ENCODE results near the gene RPL22.

The RPL22 gene

DNA sequence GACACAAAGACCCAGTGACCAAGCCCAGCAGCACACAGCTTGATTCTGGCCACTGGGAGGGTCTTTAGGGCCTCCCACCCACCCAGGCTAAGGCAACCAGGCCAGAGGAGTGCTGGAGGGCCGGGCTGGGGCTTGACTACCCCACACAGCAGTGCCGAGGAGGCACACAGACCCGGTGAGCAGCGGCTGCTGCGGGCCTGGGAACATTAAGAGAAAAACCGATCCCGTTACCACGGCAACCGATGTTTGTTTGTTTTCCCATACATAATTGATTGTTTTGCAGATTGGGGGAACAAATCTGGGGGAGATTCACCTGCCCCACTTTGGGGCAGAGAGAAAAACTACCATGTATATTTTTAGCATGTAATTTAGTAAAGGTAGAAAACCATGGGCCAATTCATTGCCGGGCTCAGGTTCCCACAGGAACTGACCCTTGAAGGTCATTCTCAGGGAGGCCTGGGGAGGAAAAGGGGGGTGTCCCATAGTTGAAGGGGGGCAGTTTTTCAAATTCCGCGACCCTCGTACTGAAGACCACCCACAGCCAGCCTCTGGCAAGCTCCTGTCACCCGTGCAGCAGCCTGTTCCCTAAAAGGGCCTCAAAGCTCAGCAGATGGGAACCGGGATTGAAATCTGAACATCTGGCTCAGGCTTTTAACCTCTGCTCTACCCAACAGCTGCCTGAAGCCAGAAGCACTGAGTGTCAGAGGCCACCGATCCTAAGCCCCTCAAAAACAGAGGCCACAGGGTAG is 54.6 kb downstream of the RPL22 start:
- H4K20me1 ChIP-seq (ENCODE audit: insufficient read depth, low read length) = no peaks in the 10 kb centered on the region
- H3K4me3 ChIP-seq (ENCODE audit: low read length) = no peak overlapping the region
- no peak overlapping the region for H3K4me2 ChIP-seq (ENCODE audit: low read length)
- no peaks in the 10 kb centered on the region for H3K9me3 ChIP-seq (ENCODE audit: insufficient read depth, low read length)
- TF ChIP-seq, protein P1, sequence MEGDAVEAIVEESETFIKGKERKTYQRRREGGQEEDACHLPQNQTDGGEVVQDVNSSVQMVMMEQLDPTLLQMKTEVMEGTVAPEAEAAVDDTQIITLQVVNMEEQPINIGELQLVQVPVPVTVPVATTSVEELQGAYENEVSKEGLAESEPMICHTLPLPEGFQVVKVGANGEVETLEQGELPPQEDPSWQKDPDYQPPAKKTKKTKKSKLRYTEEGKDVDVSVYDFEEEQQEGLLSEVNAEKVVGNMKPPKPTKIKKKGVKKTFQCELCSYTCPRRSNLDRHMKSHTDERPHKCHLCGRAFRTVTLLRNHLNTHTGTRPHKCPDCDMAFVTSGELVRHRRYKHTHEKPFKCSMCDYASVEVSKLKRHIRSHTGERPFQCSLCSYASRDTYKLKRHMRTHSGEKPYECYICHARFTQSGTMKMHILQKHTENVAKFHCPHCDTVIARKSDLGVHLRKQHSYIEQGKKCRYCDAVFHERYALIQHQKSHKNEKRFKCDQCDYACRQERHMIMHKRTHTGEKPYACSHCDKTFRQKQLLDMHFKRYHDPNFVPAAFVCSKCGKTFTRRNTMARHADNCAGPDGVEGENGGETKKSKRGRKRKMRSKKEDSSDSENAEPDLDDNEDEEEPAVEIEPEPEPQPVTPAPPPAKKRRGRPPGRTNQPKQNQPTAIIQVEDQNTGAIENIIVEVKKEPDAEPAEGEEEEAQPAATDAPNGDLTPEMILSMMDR (IDR thresholded peaks at IDR 0.05; ENCODE audit: low read depth, low read length) = no peak
- TF ChIP-seq EZH2phosphoT487 (IDR thresholded peaks at IDR 0.05; ENCODE audit: low read depth) = no peak
- no peak overlapping the region for H3K9ac ChIP-seq (ENCODE audit: low read length)
- no peaks in the 10 kb centered on the region for H3K27me3 ChIP-seq (ENCODE audit: low read depth, low read length)
- H3K79me2 ChIP-seq (ENCODE audit: low read length) = no peaks in the 10 kb centered on the region
- peaks cover 5% of the 10 kb centered on the region for H3K4me1 ChIP-seq (ENCODE audit: low read length)
- no peak overlapping the region for H2AFZ ChIP-seq (ENCODE audit: low read depth, low read length)
- H3K27ac ChIP-seq (ENCODE audit: low read length) = no peak overlapping the region
- no peaks in the 10 kb centered on the region for H3K36me3 ChIP-seq (replicated peaks; ENCODE audit: low read depth, low read length)

DNA sequence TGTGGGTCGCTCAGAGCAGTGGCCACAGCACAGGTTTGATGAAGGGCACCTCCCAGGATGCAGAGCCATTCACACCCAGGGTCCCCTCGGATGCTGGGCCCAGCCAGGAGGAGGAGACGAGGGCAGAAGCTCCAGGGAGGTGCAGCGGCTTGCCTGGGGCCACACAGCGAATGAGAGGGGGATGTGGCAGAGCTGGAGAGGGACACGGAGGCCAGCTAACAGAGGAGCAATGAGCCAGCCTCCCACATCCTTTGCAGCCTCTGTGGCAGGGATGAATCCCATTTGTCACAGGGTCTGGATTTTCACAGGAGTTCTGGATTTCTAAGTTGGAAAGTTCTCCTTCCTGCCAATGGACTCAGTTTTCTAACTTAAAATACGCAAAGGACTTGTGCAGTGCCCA is 55.2 kb downstream of the RPL22 start:
- H3K4me2 ChIP-seq (ENCODE audit: low read length) = no peak overlapping the region
- peaks cover 5% of the 10 kb centered on the region for H3K4me1 ChIP-seq (ENCODE audit: low read length)
- no peaks in the 10 kb centered on the region for H3K79me2 ChIP-seq (ENCODE audit: low read length)
- H3K27ac ChIP-seq (ENCODE audit: low read length) = no peak overlapping the region
- H3K36me3 ChIP-seq (replicated peaks; ENCODE audit: low read depth, low read length) = no peaks in the 10 kb centered on the region
- H3K9ac ChIP-seq (ENCODE audit: low read length) = no peak overlapping the region
- H3K4me3 ChIP-seq (ENCODE audit: low read length) = no peak overlapping the region
- TF ChIP-seq, protein P1 (IDR thresholded peaks at IDR 0.05; ENCODE audit: low read depth, low read length) = no peak
- TF ChIP-seq EZH2phosphoT487 (IDR thresholded peaks at IDR 0.05; ENCODE audit: low read depth) = no peak
- no peaks in the 10 kb centered on the region for H3K9me3 ChIP-seq (ENCODE audit: insufficient read depth, low read length)
- no peaks in the 10 kb centered on the region for H3K27me3 ChIP-seq (ENCODE audit: low read depth, low read length)
- H4K20me1 ChIP-seq (ENCODE audit: insufficient read depth, low read length) = no peaks in the 10 kb centered on the region
- no peak overlapping the region for H2AFZ ChIP-seq (ENCODE audit: low read depth, low read length)

DNA sequence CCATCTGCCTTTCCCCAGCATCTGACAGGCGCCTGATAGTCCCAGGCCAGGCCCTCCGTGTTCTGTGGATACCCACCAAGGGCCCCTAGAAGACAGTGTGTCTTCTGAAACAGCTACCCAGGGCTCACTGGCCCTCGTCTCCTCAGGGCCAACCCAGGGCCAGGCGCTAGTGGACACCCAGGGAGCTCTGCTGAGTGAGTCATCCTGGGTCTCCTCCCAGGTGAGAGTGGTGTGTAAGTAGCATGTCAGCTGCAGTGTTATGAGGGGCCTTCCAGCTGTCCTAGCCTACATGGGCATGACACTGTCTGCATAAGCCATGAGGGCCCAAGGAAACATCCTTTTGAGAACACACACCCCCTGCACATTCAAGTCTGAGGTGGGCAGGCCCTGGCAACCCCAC is 56.0 kb downstream of the RPL22 start:
- no peaks in the 10 kb centered on the region for H4K20me1 ChIP-seq (ENCODE audit: insufficient read depth, low read length)
- TF ChIP-seq, protein P1 (IDR thresholded peaks at IDR 0.05; ENCODE audit: low read depth, low read length) = no peak

DNA sequence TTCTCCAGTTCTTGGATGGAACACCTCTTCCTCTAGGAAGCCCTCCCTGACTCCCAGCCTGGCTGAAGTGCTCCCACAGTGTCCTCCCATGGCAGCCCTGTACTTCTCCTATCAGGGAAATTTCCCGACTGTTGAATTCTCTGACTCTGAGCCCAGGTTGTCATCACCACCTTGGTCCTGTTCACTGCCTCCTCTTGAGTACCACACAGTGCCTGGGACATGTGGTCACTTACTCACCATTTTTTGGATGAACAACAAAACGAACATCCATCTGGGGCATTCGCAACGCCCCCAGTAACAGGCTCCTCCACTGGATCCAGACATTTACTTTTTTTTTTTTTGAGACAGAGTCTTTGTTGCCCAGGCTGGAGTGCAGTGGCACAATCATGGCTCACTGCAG is 56.7 kb downstream of the RPL22 start:
- Histone ChIP-seq H3K79me2 (ENCODE audit: low read length) (no peaks in the 10 kb centered on the region), H3K27me3 (ENCODE audit: low read depth, low read length) (no peaks in the 10 kb centered on the region), H4K20me1 (ENCODE audit: insufficient read depth, low read length) (no peaks in the 10 kb centered on the region), H3K9ac (ENCODE audit: low read length) (no peak overlapping the region), H2AFZ (ENCODE audit: low read depth, low read length) (no peak overlapping the region), H3K9me3 (ENCODE audit: insufficient read depth, low read length) (no peaks in the 10 kb centered on the region), H3K4me1 (ENCODE audit: low read length) (peaks cover 5% of the 10 kb centered on the region), H3K4me3 (ENCODE audit: low read length) (no peak overlapping the region), H3K27ac (ENCODE audit: low read length) (no peak overlapping the region), H3K4me2 (ENCODE audit: low read length) (no peak overlapping the region), H3K36me3 (replicated peaks; ENCODE audit: low read depth, low read length) (no peaks in the 10 kb centered on the region)
- TF ChIP-seq EZH2phosphoT487 (IDR thresholded peaks at IDR 0.05; ENCODE audit: low read depth) = no peak

More for the DNA sequence above, 56.0 kb downstream of the RPL22 start:
- Histone ChIP-seq H3K27ac (ENCODE audit: low read length) (no peak overlapping the region), H3K4me2 (ENCODE audit: low read length) (no peak overlapping the region), H3K36me3 (replicated peaks; ENCODE audit: low read depth, low read length) (no peaks in the 10 kb centered on the region), H3K9me3 (ENCODE audit: insufficient read depth, low read length) (no peaks in the 10 kb centered on the region), H3K9ac (ENCODE audit: low read length) (no peak overlapping the region), H3K4me1 (ENCODE audit: low read length) (peaks cover 5% of the 10 kb centered on the region), H3K27me3 (ENCODE audit: low read depth, low read length) (no peaks in the 10 kb centered on the region), H2AFZ (ENCODE audit: low read depth, low read length) (no peak overlapping the region), H3K4me3 (ENCODE audit: low read length) (no peak overlapping the region), H3K79me2 (ENCODE audit: low read length) (no peaks in the 10 kb centered on the region)

Measured in OCI-LY3 (cell line).